ENCODE results near the gene ATCAY.

DNA sequence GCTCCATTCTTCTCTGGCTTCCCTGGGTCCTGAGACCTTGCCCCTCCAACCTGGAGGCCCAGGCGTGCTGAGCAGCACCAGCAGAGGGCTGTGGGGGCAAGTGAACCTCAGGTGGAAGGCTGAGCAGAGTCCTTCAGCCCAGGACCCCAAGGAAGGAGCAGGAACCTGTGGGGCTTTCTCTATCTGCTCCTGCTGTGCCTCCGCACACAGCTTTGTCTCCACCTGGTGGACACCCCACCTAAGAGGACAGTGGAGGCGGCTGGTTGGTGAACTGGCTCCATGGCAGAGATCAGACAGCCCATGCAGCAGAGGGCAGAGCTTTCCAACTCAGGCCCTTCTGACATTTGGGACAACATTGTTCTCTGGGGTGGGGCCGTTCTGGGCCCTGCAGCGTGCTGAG is 31.4 kb upstream of the ATCAY start:
- TF ChIP-seq, protein P1, sequence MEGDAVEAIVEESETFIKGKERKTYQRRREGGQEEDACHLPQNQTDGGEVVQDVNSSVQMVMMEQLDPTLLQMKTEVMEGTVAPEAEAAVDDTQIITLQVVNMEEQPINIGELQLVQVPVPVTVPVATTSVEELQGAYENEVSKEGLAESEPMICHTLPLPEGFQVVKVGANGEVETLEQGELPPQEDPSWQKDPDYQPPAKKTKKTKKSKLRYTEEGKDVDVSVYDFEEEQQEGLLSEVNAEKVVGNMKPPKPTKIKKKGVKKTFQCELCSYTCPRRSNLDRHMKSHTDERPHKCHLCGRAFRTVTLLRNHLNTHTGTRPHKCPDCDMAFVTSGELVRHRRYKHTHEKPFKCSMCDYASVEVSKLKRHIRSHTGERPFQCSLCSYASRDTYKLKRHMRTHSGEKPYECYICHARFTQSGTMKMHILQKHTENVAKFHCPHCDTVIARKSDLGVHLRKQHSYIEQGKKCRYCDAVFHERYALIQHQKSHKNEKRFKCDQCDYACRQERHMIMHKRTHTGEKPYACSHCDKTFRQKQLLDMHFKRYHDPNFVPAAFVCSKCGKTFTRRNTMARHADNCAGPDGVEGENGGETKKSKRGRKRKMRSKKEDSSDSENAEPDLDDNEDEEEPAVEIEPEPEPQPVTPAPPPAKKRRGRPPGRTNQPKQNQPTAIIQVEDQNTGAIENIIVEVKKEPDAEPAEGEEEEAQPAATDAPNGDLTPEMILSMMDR (IDR thresholded peaks at IDR 0.05; ENCODE audit: low read depth, low read length), result peak; percentile 66
- TF ChIP-seq EZH2phosphoT487 (IDR thresholded peaks at IDR 0.05; ENCODE audit: low read depth), result no peak

Data from OCI-LY3 (cell line).